Astrocyte (in vitro differentiated cells and primary cell): ENCODE results near the gene ALG5. TPM values are rescaled to one million over a fixed set of nuclear protein-coding genes. Genes with fewer than 3 reads are reported as not detected.
A peak's percentile ranks its signal among the peaks of the same experiment; 100 is the strongest.

ENCODE experiments used
- DNase-seq: peaks from one replicate; pipeline ENCODE4 v3.0.0-alpha.2; 2010; ENCODE audit warnings: low read depth
- FAIRE-seq: peaks from 2 replicates; lab custom pipeline; 2011; peaks lifted over from hg19 to GRCh38; lab: Jason Lieb, UNC
- H2AFZ ChIP-seq: 2 replicates; pipeline ENCODE4 v1.6.0; 2012; ENCODE audit warnings: low read depth, low read length, inconsistent platforms
- H3K27ac ChIP-seq: 2 replicates; pipeline ENCODE4 v1.5.1; 2011; ENCODE audit warnings: low read depth, low read length, inconsistent platforms
- H3K27me3 ChIP-seq: 2 replicates; pipeline ENCODE4 v1.6.0; 2011; ENCODE audit warnings: low read length, inconsistent platforms; ENCODE audit not compliant: insufficient read depth
- H3K36me3 ChIP-seq: 2 replicates; pipeline ENCODE4 v1.5.1; 2011; ENCODE audit warnings: low read length, inconsistent platforms; ENCODE audit not compliant: insufficient read depth
- H3K4me1 ChIP-seq: 2 replicates; pipeline ENCODE4 v1.5.1; 2011; ENCODE audit warnings: low read length, inconsistent platforms; ENCODE audit not compliant: insufficient read depth
- H3K4me2 ChIP-seq: 2 replicates; pipeline ENCODE4 v1.6.0; 2012; ENCODE audit warnings: low read length, inconsistent platforms
- H3K4me3 ChIP-seq: 2 replicates; pipeline ENCODE4 v1.5.1; 2011; ENCODE audit warnings: low read depth, mild to moderate bottlenecking, low read length, inconsistent platforms; ENCODE audit not compliant: insufficient read depth
- H3K79me2 ChIP-seq: 2 replicates; pipeline ENCODE4 v1.6.0; 2012; ENCODE audit warnings: mild to moderate bottlenecking, low read length, inconsistent platforms; ENCODE audit not compliant: insufficient read depth
- H3K9ac ChIP-seq: 2 replicates; pipeline ENCODE4 v1.6.0; 2012; ENCODE audit warnings: mild to moderate bottlenecking, low read length, inconsistent platforms
- H3K9me3 ChIP-seq: 2 replicates; pipeline ENCODE4 v1.5.1; 2012; ENCODE audit warnings: low read depth, mild to moderate bottlenecking, low read length, inconsistent platforms; ENCODE audit not compliant: insufficient read depth
- H4K20me1 ChIP-seq: 2 replicates; pipeline ENCODE4 v1.6.0; 2012; ENCODE audit warnings: low read length, inconsistent platforms; ENCODE audit not compliant: insufficient read depth
- H3K27ac Mint-ChIP-seq: one replicate; pipeline ENCODE4 v1.8.0; 2021; ENCODE audit warnings: mild to moderate bottlenecking, mixed read lengths; ENCODE audit not compliant: unreplicated experiment
- H3K27me3 Mint-ChIP-seq: one replicate; pipeline ENCODE4 v1.8.0; 2021; ENCODE audit warnings: low read depth, mixed read lengths; ENCODE audit not compliant: unreplicated experiment
- H3K36me3 Mint-ChIP-seq: one replicate; pipeline ENCODE4 v1.8.0; 2021; ENCODE audit warnings: low read depth, mixed read lengths; ENCODE audit not compliant: unreplicated experiment
- H3K4me1 Mint-ChIP-seq: one replicate; pipeline ENCODE4 v1.8.0; 2021; ENCODE audit warnings: low read depth, mixed read lengths; ENCODE audit not compliant: unreplicated experiment
- H3K4me3 Mint-ChIP-seq: one replicate; pipeline ENCODE4 v1.8.0; 2021; ENCODE audit warnings: mild to moderate bottlenecking, moderate library complexity, mixed read lengths; ENCODE audit not compliant: unreplicated experiment
- H3K9me3 Mint-ChIP-seq: one replicate; pipeline ENCODE4 v1.8.0; 2021; ENCODE audit warnings: mild to moderate bottlenecking, mixed read lengths; ENCODE audit not compliant: unreplicated experiment
- CTCF ChIP-seq: IDR thresholded peaks from 2 replicates; pipeline ENCODE4 v1.5.1; 2011; ENCODE audit warnings: low read depth, mild to moderate bottlenecking, inconsistent platforms, low read length, moderate library complexity; ENCODE audit not compliant: insufficient read depth
- EZH2 ChIP-seq: IDR thresholded peaks from 2 replicates; pipeline ENCODE4 v1.6.1; 2012; ENCODE audit warnings: mild to moderate bottlenecking, low read length, inconsistent platforms; ENCODE audit not compliant: insufficient read depth
- total RNA-seq: library from RNA; stranded (reverse); gene quantifications from 2 replicates; pipeline ENCODE4 v1.2.1, GENCODE V29; 2021

The ALG5 gene
- total RNA-seq, 1 donor from 2014 or later: 26.3 TPM

DNA sequence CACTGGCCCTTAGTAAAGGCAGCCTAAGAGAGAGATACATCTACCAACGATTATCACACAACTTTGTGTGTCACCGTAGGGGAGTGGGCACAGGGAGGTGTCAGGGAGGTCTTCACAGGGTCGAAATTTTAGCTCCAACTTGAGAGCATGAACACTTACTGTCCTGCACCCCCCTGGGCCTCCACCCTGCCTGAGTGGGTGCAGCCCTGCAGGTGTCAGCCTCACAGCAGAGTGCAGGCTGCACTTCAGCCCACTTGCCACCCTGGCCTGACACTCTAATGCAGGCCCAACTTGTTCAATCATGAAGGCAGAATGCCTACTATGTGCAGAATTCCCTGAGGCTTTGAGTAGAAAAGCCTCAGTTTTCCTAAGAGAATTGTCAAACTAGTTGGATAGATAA is 75.1 kb downstream of the ALG5 start:
- Histone ChIP-seq H3K4me1 (peaks cover under 1% of the 10 kb centered on the region), H3K79me2 (no peaks in the 10 kb centered on the region), H3K4me3 (no peak overlapping the region), H3K4me2 (no peak overlapping the region), H4K20me1 (no peaks in the 10 kb centered on the region), H3K9me3 (no peaks in the 10 kb centered on the region), H3K27me3 (no peaks in the 10 kb centered on the region), H2AFZ (no peak overlapping the region), H3K27ac (no peak overlapping the region), H3K9ac (no peak overlapping the region), H3K36me3 (no peaks in the 10 kb centered on the region)
- H3K4me1 Mint-ChIP-seq: peaks cover 12% of the 10 kb centered on the region
- no peak overlapping the region for H3K27ac Mint-ChIP-seq
- peaks cover 4% of the 10 kb centered on the region for H3K27me3 Mint-ChIP-seq
- DNase-seq (no peak), FAIRE-seq (no peak)
- no peaks in the 10 kb centered on the region for H3K36me3 Mint-ChIP-seq
- no peak for TF ChIP-seq CTCF
- no peak for TF ChIP-seq EZH2
- no peaks in the 10 kb centered on the region for H3K9me3 Mint-ChIP-seq
- no peak overlapping the region for H3K4me3 Mint-ChIP-seq

GRCh38 chr13:36921631-36922301 is 77.4 kb downstream of the ALG5 start:
- no peaks in the 10 kb centered on the region for H3K79me2 ChIP-seq
- no peak for TF ChIP-seq EZH2
- no peak for TF ChIP-seq CTCF
- H3K4me1 Mint-ChIP-seq: peaks cover 17% of the 10 kb centered on the region
- H3K36me3 ChIP-seq: no peaks in the 10 kb centered on the region
- H2AFZ ChIP-seq: no peak overlapping the region
- H3K27ac Mint-ChIP-seq: no peak overlapping the region
- H3K4me1 ChIP-seq: peaks cover 7% of the 10 kb centered on the region
- no peaks in the 10 kb centered on the region for H4K20me1 ChIP-seq
- H3K9me3 Mint-ChIP-seq: no peaks in the 10 kb centered on the region
- H3K27me3 ChIP-seq: no peaks in the 10 kb centered on the region
- H3K9ac ChIP-seq: no peak overlapping the region
- no peak overlapping the region for H3K4me3 Mint-ChIP-seq
- DNase-seq: no peak
- no peaks in the 10 kb centered on the region for H3K36me3 Mint-ChIP-seq
- no peaks in the 10 kb centered on the region for H3K9me3 ChIP-seq
- H3K27me3 Mint-ChIP-seq: no peaks in the 10 kb centered on the region
- no peak overlapping the region for H3K4me2 ChIP-seq
- no peak overlapping the region for H3K27ac ChIP-seq
- H3K4me3 ChIP-seq: no peak overlapping the region
- peak; percentile 41 for FAIRE-seq

DNA sequence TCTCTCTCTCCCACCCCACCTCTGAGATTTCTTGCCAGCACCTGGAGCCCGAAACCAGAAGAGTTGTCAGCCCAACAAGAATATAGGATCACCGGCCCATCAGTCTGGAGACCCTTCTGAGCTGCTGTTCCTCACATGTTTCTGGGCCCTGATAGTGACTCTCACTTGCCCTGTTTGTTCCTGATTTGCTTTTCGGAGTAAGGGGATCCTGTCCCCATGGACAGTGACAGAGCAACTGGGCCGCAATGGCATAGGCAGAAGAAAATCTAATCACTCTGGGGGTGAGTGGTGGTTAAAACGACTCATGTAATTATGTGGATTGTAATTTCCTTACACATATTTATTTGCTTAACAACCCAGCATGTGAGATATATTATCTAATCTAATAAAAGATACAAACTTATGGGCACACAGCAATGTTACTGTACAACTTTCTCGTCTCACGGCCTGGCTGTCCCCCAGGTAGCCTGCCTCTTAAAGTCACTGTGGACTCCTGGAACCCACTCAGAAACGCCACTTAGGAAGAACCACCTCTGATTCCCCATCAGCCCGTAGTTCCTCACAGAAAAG is 78.4 kb downstream of the ALG5 start:
- peaks cover 7% of the 10 kb centered on the region for H3K4me1 ChIP-seq
- TF ChIP-seq EZH2 (no peak), CTCF (no peak)
- peak overlapping the region; percentile 19 for H3K4me3 ChIP-seq
- peak overlapping the region; percentile 80 for H3K4me2 ChIP-seq
- H3K27me3 ChIP-seq: no peaks in the 10 kb centered on the region
- Mint-ChIP-seq H3K36me3 (no peaks in the 10 kb centered on the region), H3K27me3 (peaks cover 3% of the 10 kb centered on the region), H3K9me3 (no peaks in the 10 kb centered on the region), H3K27ac (peak overlapping the region; percentile 53), H3K4me1 (peaks cover 19% of the 10 kb centered on the region), H3K4me3 (peak overlapping the region; percentile 89)
- no peak overlapping the region for H3K27ac ChIP-seq
- peak overlapping the region; percentile 59 for H3K9ac ChIP-seq
- H3K36me3 ChIP-seq: no peaks in the 10 kb centered on the region
- FAIRE-seq (no peak), DNase-seq (no peak)
- peak overlapping the region; percentile 75 for H2AFZ ChIP-seq
- H4K20me1 ChIP-seq: no peaks in the 10 kb centered on the region
- no peaks in the 10 kb centered on the region for H3K79me2 ChIP-seq
- no peaks in the 10 kb centered on the region for H3K9me3 ChIP-seq
